ENCODE measurements around the gene SSR1.

SSR1 gene

DNA sequence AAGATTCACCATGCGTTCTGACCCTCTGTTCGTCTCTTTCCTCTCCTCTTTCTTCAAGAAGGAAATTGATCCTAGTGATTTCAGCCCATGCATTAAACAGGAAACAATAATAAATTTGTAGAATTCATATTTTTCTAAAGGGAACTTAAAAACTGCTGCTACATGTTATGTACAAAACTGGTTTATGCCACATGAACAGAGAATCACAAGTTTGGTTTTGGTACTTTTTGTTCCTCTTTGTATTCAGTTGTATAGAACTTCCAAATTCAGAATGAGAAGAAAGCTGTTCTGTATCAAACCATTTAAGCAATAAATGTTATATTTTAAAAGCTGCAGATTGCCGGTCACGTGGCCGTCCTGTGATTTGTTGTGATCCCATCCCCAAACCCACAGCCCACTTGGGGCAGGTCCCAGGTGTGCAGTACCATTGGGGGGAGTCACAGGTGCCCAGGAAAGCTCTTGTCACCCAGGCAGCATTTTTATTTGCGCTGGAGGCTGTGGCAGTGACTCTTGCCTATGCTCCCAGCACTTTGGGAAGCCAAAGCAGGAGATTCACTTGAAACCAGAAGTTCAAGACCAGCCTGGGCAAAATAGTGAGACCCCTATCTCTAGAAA, 61.2 kb downstream of the SSR1 start:
- Histone ChIP-seq H3K27me3 (ENCODE audit: insufficient read depth, poor library complexity, severe bottlenecking) (no peaks in the 10 kb centered on the region), H3K4me3 (replicated peaks; ENCODE audit: insufficient read depth, low read length) (no peak overlapping the region), H3K27ac (replicated peaks) (no peak overlapping the region)
- DNase-seq (ENCODE audit: low read depth in 1 of 2, low spot score in 1 of 2) = no peak
- TF ChIP-seq, protein P1, sequence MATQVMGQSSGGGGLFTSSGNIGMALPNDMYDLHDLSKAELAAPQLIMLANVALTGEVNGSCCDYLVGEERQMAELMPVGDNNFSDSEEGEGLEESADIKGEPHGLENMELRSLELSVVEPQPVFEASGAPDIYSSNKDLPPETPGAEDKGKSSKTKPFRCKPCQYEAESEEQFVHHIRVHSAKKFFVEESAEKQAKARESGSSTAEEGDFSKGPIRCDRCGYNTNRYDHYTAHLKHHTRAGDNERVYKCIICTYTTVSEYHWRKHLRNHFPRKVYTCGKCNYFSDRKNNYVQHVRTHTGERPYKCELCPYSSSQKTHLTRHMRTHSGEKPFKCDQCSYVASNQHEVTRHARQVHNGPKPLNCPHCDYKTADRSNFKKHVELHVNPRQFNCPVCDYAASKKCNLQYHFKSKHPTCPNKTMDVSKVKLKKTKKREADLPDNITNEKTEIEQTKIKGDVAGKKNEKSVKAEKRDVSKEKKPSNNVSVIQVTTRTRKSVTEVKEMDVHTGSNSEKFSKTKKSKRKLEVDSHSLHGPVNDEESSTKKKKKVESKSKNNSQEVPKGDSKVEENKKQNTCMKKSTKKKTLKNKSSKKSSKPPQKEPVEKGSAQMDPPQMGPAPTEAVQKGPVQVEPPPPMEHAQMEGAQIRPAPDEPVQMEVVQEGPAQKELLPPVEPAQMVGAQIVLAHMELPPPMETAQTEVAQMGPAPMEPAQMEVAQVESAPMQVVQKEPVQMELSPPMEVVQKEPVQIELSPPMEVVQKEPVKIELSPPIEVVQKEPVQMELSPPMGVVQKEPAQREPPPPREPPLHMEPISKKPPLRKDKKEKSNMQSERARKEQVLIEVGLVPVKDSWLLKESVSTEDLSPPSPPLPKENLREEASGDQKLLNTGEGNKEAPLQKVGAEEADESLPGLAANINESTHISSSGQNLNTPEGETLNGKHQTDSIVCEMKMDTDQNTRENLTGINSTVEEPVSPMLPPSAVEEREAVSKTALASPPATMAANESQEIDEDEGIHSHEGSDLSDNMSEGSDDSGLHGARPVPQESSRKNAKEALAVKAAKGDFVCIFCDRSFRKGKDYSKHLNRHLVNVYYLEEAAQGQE (IDR thresholded peaks at IDR 0.05; ENCODE audit: insufficient replicate concordance, low read depth) = no peak
- no peak for TF ChIP-seq GABPA (IDR thresholded peaks at IDR 0.05; ENCODE audit: low read depth)
- TF ChIP-seq CTCF (IDR thresholded peaks at IDR 0.05; ENCODE audit: insufficient read depth, low read length) = no peak
- TF ChIP-seq SPI1 (IDR thresholded peaks at IDR 0.05; ENCODE audit: borderline replicate concordance, low read depth) = no peak
- no peak for TF ChIP-seq POLR2AphosphoS5 (IDR thresholded peaks at IDR 0.05; ENCODE audit: low read depth)

DNA sequence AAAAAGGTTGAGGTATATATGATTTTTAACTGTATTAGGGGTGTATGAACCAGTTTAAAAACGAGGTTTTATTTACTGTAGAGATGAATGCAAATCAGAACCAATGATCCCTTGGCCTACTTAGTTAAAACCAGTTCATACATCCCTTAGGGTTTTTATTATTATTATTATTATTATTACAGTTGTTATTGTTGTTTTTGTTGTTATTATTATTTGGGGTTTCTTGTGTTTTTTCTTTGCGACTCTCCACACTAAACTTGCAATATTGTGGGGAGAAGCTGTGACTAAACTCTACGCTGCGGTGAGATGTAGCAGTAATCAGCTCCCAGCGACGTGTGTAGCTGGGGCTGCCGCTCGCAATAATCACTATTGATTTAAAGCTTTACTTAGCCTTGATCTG, 62.2 kb downstream of the SSR1 start:
- no peak for TF ChIP-seq SPI1 (IDR thresholded peaks at IDR 0.05; ENCODE audit: borderline replicate concordance, low read depth)
- no peak for TF ChIP-seq POLR2AphosphoS5 (IDR thresholded peaks at IDR 0.05; ENCODE audit: low read depth)
- no peak for TF ChIP-seq GABPA (IDR thresholded peaks at IDR 0.05; ENCODE audit: low read depth)
- TF ChIP-seq, protein P1 (IDR thresholded peaks at IDR 0.05; ENCODE audit: insufficient replicate concordance, low read depth) = no peak
- no peak for TF ChIP-seq CTCF (IDR thresholded peaks at IDR 0.05; ENCODE audit: insufficient read depth, low read length)
- no peaks in the 10 kb centered on the region for H3K27me3 ChIP-seq (ENCODE audit: insufficient read depth, poor library complexity, severe bottlenecking)
- no peak overlapping the region for H3K27ac ChIP-seq (replicated peaks)
- no peak for DNase-seq (ENCODE audit: low read depth in 1 of 2, low spot score in 1 of 2)
- no peak overlapping the region for H3K4me3 ChIP-seq (replicated peaks; ENCODE audit: insufficient read depth, low read length)

- DNase-seq (ENCODE audit: low read depth in 1 of 2, low spot score in 1 of 2) = no peak
- Histone ChIP-seq H3K27ac (replicated peaks) (no peak overlapping the region), H3K4me3 (replicated peaks; ENCODE audit: insufficient read depth, low read length) (no peak overlapping the region), H3K27me3 (ENCODE audit: insufficient read depth, poor library complexity, severe bottlenecking) (no peaks in the 10 kb centered on the region)
- TF ChIP-seq SPI1 (IDR thresholded peaks at IDR 0.05; ENCODE audit: borderline replicate concordance, low read depth) (no peak), POLR2AphosphoS5 (IDR thresholded peaks at IDR 0.05; ENCODE audit: low read depth) (no peak), GABPA (IDR thresholded peaks at IDR 0.05; ENCODE audit: low read depth) (no peak), CTCF (IDR thresholded peaks at IDR 0.05; ENCODE audit: insufficient read depth, low read length) (no peak)
- TF ChIP-seq, protein P1 (IDR thresholded peaks at IDR 0.05; ENCODE audit: insufficient replicate concordance, low read depth) = no peak
Measured at GRCh38 chr6:7249946-7250643, 62.9 kb downstream of the SSR1 start.

All from HL-60 (cell line).